Esophagus muscularis mucosa (tissue), 3 donors: ENCODE data around the gene EFCAB12.

Source experiments
- CTCF ChIP-seq, 3 experiments: fragments of 200-600 bp in 2 of 3; fragments of 450-650 bp in 1 of 3; sonication (generic) in 2 of 3; IDR thresholded peaks; one replicate each; pipeline ENCODE4 v1.5.1; 2017 to 2019; ENCODE audit warnings: antibody characterized with exemption in 3 of 3, mild to moderate bottlenecking in 2 of 3, moderate library complexity in 1 of 3
- POLR2AphosphoS5 ChIP-seq, 2 donors: sonication (generic); formaldehyde crosslinking; IDR thresholded peaks; one replicate each; pipeline ENCODE4 v1.6.1; 2017; ENCODE audit warnings: antibody characterized with exemption in 2 of 2

GRCh38 chr3:129421988-129422745, 6.3 kb downstream of the EFCAB12 start:
- TF ChIP-seq POLR2AphosphoS5 (IDR thresholded peaks at IDR 0.05): no peak
- no peak for TF ChIP-seq CTCF (IDR thresholded peaks at IDR 0.05)
